ENCODE measurements around the gene THRB.

GRCh38 chr3:24145481-24145880, 349.2 kb downstream of the THRB start:
- TF ChIP-seq CTCF (IDR thresholded peaks at IDR 0.05; ENCODE audit: insufficient read depth, low read length, poor library complexity, severe bottlenecking) (no peak), EZH2phosphoT487 (conservative IDR thresholded peaks at IDR 0.05; ENCODE audit: low read length) (no peak)

Data from SU-DHL-6 (cell line).